NCI-H82 treated with DMSO at 0.1 percent for 48 hours (cell line): Measurements from ENCODE around the gene HS6ST3.
"Not testable (repeated sequence)": the region's sequence is repeated elsewhere in the genome, so short reads cannot be mapped to it uniquely, and the experiment has no call there.

Experiments
- DNase-seq: peaks from one replicate; lab custom pipeline; 2025; ENCODE audit not compliant: unreplicated experiment; lab: John Stamatoyannopoulos, UW

Gene HS6ST3

DNA sequence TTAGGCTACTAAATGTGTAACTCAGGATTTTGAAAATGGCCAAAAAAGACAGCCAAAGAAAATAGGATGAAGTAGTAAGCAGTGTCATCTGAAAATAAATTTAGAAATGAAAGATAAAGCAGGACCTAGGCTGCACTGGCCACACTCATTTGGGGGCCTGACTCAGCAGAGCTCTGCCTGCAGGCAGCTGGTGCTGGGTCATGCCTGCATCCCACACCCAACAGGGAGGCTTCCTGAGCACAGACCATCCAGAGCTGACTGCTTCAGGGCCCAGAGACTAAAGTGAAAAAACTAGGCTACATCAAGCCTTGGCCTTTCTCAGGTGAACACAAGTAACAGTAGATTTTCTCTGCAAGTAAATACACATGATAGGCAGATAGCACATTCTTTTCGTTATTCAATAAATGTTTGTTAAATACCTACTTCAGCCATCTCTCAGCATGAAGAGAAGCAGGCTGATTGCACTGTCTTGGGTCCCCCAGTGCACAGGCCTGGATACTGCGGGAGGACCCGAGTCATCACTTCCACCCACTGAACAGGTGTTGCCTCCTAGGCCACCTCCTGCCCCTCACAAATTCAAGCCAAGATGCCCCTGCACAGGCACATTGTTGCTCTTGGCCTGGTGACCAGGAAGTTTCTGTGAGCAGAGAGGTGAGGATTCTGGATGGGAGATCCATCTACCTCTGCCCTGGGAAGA is 620.4 kb downstream of the HS6ST3 start:
- DNase-seq: no peak

DNA sequence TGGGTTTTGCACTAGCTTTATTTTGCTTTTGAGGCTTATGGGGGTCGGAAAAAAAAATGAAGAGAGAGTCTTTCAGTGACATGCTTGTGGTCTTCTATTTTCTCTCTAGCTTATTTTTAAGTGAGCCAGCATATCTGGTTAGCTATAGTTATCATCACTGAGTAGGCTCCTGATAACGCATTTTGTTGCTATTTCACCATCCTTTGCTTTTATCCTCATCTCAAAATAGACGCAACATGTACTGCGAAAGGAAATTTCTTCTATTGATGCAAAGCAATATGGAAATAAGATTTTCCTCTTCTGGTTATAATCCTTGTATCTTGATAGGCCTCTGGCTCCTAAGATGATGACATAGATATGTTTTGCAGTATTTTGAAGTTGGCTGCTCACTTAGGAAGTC is 630.5 kb downstream of the HS6ST3 start:
- DNase-seq: no peak

DNA sequence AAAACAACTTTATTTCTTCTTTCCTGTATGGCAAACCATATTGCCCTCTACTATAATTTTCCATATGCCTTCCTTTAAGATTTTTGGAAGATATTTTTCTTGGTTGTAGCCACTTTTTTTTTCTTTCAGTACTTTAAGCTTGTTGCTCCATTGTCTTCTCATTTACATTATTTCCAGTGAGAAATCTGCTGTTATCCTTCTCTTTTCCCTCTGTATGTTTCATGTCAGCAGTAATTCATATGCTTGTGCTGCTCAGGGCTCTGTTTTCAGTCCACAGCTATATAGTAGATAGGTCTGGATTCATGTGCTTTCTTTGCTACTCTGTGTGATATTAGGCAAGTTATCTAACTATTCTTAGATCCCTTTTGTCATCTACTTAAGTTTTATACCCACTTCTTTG is 636.7 kb downstream of the HS6ST3 start:
- no peak for DNase-seq

DNA sequence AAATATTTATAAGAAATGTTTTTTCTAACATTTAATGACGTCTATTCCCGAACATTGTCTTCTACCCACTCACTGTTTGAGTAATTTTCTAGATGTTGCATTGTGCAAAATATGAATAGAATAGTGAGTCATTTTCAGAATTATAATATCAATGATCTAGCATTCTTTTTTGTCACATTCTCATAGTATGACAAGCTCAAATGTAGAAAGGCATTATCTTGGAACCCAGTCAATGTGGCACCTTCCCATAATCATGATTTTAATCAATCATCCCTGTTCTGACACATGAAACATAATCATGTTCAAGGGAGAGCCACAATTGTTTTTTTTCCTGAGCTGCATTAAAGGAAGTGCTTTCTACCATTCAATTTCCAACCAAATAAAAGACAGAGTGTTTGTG is 638.6 kb downstream of the HS6ST3 start:
- DNase-seq: no peak

DNA sequence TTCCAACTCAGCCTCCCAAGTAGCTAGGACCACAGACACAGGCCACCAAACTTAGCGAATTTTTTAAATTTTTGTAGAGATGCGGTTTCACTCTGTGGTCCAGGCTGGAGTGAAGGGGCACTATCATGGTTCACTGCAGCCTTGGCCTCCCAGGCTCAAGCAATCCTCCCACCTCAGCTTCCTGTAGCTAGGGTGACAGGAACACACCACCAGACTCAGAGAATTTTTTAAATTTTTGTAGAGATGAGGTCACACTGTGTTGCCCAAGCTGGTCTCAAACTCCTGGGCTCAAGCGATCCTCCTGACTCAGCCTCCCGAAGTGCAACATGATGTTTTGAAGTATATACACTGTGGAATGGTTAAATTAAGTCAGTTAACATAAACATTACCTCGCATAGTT is 640.8 kb downstream of the HS6ST3 start:
- DNase-seq: no peak

DNA sequence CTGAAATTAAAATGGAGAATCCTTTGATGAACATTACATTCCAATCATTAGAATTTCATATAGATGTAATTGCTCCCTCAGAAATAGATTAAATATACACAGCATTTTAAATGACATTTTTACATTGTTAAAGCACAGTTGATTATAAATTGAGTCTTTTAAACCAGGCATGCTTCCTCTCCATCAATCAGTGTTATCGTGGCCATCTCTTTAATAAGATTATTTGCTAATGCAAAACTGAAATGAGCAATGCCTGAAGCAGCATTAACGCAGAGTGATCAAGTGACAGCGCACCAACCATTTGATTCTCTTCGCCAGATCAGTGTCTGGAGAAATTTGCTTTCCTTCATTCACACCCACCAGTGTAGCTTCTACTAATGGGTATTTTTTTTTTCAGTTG is 644.6 kb downstream of the HS6ST3 start:
- no peak for DNase-seq

DNA sequence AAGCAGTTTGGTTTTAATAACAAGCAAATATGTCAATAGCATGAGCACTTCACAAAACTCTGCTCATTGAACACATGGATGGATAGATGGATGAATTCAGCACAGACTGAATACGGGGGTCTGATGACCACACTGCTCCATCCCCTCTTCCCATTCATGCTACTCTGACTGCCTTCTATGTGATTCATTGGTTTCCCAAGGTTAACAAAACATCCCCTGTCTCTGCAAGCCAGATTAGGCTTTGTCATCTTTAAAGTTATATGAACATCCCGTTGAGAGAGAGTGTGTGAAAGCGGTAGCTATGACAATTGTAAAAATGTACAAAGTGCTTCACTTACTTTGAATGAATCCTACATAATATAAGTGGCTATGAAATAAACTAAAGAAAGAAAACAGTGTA is 651.9 kb downstream of the HS6ST3 start:
- no peak for DNase-seq

DNA sequence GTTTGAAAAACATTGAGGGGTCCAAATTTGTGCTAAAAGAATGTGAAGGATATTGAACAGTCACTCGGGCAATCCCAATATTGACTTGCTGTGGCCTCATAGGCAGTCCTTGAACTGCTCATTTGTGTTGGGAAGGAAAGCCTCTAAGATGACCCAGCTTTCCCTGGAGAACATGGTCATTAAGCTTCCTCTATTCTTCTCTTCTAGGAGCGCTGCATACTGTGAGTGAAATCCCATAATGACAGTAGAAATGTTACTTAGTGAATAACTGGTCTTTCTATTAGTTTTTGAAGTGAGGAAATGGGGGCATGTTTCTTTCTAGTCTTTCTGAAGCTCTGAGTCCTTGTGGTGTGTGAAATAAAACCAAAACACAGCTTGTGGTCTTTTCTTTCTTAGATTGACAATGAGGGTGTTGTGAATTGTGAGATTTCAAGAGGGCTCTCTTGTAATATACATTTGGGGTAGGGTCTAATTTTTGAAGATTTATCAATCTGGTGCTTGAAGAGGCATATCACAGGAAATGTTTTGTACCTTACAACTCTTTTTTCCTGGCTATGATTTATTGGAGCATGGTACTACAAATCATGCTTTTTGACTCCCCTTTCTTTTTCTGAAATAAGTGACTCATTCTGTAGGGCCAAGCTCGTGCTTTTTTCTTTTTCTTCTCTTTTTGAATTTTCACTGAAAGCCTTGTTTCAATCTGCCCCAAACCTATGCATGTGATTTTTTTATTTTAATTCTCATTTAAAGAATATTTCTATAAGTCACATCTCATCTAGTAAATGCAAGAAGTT is 653.6 kb downstream of the HS6ST3 start:
- no peak for DNase-seq

DNA sequence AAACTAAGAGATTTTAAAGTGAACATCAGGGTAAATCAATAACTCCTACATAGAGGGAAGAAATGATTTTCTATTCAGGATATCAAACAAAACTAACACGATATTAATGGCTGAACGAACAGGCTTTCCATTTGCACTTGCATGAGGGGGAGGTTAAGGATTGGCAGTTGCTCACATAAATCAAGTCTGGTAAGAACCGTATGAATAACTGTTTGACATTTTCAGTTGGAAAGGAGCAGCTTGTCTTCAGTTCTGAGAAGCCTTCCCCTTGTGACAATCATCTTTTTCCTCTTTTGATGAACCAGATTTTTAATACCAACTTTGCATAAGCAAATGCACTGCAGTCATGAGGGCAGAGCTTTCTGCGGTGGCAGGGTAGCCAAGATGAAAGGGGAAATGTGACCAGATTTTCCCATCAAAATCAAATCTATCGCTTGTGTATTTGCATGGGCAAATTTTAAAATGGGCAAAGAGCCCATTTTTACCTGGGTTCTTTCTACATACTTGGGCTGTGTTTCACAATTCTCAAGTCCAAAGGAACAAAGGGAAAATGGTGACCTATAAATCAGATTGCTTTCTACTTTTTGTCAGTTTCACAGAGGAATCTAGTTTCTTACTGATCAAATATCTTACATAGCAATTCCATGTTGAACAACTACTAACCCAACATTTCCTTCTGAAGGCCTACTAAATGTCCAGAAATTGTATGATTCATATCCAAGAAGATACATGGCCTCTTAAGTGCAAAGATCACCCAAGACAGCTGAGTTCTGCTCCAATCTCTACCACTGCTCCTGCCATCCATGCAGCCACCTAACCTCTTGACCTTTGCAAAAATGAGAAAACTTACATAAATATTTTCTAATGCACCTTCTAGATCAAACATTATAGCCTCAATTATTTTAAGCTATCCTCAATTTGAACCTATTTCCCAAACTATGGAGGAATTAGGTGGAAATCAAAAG is 654.7 kb downstream of the HS6ST3 start:
- no peak for DNase-seq

DNA sequence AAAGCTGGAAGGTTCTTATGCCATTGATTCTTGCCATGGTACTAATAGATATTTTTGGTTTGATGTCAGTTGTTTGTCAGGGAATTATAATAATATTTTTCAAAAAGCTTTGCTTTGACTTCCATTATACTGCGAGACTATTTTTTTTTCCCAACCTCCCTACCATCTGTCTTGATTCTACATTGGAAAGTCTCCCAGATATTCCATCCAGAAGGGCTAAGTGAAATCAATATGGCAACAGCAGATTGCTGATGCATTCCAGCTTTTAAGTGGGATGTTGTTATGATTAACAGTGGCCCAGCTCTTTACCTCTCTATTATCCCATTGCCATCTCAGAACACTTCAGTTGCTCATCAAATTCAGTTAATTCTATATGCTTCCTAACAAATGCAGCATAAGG is 657.0 kb downstream of the HS6ST3 start:
- DNase-seq: no peak

DNA sequence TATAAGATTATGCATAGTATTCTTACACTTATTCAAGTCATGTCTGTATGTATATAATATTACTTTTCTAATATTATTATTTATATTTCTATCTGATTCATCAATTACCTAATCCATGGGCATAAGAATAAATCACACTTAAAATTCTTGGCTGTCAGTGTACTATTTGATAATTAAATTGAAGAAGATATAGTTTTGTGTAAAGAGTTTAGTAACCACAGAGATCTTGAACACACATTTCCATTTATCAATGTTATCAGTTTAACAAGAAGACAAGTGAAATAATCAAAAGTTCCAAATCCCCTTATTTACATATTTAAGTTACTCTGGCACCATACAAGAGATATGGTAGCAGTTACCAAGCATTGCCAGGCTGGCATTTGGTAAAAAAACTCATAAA is 659.9 kb downstream of the HS6ST3 start:
- DNase-seq: no peak

DNA sequence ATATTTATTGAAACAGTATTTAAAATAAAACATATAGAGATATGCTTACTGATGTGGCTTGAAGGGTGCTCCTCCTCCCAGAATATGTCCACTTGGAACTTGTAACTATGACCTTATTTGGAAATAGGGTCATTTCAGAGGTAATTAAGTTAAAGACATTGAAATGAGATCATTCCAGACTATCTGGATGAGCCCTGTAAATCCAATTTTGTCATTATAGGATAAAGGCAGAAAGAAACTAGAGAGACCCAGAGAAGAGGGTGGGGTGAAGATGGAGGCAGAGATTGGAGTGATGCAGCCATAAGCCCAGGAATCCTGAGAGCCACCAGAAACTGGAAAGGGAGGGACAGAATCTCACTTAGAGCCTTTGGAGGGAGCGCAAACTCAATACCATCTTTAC is 661.2 kb downstream of the HS6ST3 start:
- DNase-seq: peak; percentile 98

DNA sequence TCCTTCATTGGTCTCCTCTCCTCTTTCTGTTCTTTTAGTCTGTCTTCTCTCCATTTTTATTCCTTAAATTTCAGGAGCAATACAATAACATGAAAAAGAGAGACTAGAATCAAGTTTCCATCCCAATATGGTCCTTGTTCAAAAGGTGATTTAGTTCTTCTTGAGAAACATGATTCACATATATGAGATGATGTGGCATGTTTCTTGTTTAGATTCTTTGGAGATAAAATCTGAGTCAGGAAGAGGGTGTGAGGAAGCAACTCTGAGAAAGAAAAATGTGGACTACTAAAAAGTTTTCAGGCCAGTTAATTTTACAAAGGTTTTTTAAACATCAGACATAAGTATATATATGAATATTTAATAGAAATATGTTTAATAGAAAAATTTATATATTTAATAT is 673.0 kb downstream of the HS6ST3 start:
- no peak for DNase-seq

DNA sequence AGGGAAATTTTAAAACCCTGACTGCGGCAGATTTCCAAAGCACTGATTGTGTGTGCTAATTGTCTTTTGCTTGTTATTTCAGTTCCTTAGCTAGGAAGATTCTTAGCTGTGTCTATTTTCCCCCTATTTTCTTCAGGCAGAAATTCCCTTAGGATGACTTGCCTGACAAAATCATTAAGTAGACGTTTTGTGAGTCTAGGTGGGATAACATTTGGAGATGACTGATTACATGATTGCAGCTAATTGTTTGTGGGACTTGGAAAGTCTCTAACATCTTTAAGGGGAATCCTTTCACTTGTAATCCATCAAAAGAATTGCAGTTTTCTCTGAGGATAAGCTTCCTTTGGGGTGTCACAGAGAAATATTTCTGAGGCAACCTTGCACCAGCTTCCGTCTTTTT is 676.4 kb downstream of the HS6ST3 start:
- DNase-seq: no peak

DNA sequence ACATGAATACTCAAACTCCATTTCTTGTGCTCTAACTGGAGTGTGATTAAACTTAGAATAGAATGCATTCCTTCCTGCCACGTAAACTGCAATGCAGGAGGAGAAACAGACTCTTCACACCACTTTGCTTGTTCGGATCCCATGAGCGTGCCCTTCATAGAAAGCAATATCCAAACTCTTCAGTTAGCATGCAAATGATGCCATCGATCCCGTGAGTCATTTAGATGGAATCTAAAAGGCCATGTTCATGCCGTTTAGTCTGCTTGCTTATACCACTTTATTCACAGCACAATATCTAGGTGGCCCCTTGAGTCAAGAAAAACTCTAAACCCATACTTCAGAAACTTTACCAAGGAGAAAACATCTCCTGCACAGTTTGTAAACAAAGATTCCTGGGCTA is 678.6 kb downstream of the HS6ST3 start:
- DNase-seq: no peak

DNA sequence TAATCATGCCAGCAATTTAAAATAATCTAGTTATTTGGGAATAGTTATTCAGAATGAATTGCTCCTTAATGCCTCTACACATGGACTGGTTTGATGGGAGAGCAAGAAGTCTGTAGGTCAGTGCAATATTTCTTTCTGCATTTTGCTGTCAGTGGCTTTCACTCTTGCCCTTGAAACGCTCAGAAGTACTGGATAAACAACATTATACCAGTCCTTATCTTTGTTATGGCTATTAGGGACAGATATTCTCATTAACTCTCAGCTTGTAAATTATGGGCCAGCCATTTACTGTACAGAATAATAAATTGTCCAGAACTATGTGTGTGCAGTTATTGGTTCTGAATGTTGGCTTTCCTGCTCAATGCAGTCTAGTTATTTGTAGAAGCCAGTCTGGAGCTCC is 680.0 kb downstream of the HS6ST3 start:
- no peak for DNase-seq

DNA sequence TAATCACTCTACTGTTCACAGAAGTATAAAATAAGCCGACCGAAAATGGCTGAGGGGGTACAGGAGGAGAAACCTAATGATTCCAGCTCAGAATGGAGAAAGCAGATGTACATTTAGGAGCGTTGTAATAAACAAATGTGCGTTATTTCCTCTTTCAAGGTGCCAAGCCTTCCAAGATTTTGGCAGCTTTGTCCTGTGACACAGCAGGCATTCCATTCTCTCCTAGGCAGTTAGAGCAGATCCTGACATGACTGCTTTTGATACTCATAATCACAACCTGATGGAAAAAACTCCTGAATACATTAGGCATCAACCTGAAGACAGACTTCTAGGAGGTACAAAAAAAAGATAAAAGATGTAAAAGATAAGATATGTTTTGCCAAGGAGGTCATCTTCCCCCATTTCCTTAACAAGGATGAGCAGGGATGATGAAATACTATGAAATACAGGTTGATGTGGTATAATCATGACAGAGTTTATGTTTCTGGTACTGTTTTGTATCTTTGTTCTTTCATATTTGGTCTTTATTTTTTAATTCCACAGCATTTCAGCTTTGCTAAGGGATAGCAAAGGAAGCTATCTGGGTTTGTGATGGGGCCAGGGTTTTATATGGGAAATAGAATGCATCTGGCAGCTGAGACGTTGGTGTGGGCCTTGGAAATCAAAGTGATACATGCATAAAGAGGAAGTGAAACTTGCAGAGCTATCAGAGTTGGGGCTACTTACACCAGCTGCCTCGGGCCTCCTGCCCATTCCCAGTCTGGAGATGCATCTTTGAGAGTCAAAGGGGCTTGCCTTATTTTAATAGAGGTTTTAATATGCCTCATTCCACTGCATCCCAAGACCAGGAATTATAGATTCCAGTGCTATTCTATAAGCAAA is 681.8 kb downstream of the HS6ST3 start:
- no peak for DNase-seq

DNA sequence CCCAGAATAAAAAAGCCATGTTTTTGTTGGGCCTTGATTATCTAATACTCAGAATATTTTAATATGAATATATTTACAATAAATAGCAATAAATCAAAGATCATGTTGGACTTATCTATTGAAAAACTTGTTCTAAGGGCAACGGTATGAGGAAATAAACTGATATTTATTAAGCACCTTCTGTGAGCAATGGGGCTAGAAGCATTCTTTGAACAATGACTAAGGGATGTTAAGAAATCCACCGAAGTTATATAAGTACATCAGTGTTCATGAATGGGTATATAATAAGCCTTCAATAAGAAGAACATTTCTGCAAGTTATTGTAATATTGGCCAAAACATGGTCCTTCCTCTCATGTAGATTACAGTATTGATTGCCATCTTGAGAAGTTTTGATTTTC is 682.5 kb downstream of the HS6ST3 start:
- no peak for DNase-seq

DNA sequence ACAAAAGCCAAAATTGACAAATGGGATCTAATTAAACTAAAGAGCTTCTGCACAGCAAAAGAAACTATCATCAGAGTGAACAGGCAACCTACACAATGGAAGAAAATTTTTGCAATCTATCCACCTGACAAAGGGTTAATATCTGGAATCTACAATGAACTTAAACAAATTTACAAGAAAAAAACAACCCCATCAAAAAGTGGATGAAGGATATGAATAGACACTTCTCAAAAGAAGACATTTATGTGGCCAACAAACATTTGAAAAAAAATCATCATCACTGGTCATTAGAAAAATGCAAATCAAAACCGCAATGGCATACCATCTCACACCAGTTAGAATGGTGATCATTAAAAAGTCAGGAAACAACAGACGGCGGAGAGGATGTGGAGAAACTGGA is 688.4 kb downstream of the HS6ST3 start:
- DNase-seq: not testable (repeated sequence)

DNA sequence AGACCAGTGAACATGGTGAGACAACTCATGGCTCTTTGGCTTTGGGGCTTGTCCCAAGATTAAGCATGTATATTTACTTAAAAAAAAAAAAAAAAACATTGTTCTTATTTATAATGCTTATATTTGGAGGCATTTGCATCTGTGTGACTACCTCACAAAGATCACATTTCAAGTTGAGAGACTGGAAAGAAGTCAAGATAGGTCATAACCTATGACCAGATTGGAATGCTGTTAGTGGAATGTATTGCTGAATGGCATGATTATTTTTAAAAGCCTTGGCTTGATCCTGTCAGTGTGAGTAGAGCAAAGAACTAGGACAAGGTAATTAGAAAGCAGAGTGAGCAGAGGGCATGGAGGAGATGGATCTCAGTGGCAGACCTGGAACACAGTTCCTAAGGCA is 689.8 kb downstream of the HS6ST3 start:
- no peak for DNase-seq

DNA sequence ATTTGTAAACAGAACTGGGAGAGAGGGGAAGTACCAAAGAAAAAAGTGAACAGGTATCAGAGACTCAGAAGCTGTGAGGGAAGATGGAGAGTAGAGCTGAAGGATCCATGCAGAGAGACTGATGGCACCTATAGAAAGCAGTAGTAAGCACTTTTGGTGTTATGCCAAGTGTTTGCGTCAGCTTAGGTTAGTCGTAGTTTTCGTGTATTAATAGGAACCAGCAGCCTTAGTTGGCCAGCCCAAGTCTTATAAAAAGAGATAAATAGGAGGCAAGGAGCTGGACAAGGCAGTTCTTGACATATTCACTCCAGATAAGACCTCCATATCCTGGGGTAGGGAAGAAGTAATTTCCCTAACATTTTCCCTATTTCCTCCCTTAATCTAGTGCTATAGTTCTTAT is 690.2 kb downstream of the HS6ST3 start:
- DNase-seq: no peak
